Measurements from ENCODE around the gene FAM161B.
"Not testable (repeated sequence)": the region's sequence is repeated elsewhere in the genome, so short reads cannot be mapped to it uniquely, and the experiment has no call there.

The FAM161B gene

GRCh38 chr14:73913256-73913655, 36.6 kb downstream of the FAM161B start:
- no peak for TF ChIP-seq CTCF (IDR thresholded peaks at IDR 0.05; ENCODE audit: insufficient read depth, low read depth, low read length, missing control alignments)
- DNase-seq (ENCODE audit: low read depth), result no peak
- no peak overlapping the region for H3K4me3 ChIP-seq (ENCODE audit: low read depth, low read length)

GRCh38 chr14:73909681-73910080, 40.2 kb downstream of the FAM161B start:
- no peak for DNase-seq (ENCODE audit: low read depth)
- TF ChIP-seq CTCF (IDR thresholded peaks at IDR 0.05; ENCODE audit: insufficient read depth, low read depth, low read length, missing control alignments), result no peak
- no peak overlapping the region for H3K4me3 ChIP-seq (ENCODE audit: low read depth, low read length)

- H3K4me3 ChIP-seq (ENCODE audit: low read depth, low read length), result no peak overlapping the region
- no peak for TF ChIP-seq CTCF (IDR thresholded peaks at IDR 0.05; ENCODE audit: insufficient read depth, low read depth, low read length, missing control alignments)
- DNase-seq (ENCODE audit: low read depth), result no peak
Observed at GRCh38 chr14:73903028-73903427, 46.9 kb downstream of the FAM161B start.

DNA sequence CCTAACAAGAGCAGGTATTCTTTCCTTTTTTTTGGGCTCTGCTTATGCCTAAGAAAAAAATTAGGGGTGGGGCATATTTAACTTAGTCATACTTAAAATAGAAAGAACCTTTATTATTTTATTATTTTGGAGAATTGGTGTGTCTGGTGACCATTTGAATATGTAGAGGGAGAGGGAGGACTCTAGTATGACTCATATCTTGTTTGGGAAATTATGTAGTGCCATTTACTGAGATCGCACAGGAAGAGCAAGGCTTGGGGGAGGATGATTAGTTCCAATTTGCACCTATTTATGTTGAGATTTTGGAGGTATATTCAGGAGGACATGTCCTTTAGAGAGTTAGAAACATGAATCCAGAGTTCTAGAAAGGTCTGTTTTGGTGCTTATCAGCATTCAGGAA, 53.4 kb downstream of the FAM161B start:
- H3K4me3 ChIP-seq (ENCODE audit: low read depth, low read length), result no peak overlapping the region
- no peak for DNase-seq (ENCODE audit: low read depth)
- TF ChIP-seq CTCF (IDR thresholded peaks at IDR 0.05; ENCODE audit: insufficient read depth, low read depth, low read length, missing control alignments), result no peak

DNA sequence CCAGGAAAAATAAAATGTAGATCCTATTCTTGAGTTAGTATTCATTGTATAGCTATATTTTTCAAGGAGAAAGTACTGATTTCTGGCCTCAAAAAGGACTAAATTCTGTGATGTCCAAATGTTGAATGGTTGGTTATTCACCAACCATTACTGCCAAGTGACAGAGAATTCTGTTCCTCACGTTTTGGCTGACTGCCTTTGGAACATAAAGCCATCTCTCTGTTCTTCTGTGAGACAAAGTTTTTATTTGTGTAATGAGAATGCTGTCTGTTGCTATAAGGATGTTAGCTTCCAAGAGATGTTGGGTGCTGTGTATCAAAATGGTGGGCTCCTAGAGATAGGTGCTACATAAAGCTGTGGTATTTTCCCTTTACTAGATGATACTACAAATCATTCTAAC, 54.0 kb downstream of the FAM161B start:
- DNase-seq (ENCODE audit: low read depth), result no peak
- H3K4me3 ChIP-seq (ENCODE audit: low read depth, low read length), result no peak overlapping the region
- TF ChIP-seq CTCF (IDR thresholded peaks at IDR 0.05; ENCODE audit: insufficient read depth, low read depth, low read length, missing control alignments), result no peak

GRCh38 chr14:73894180-73894687, 55.7 kb downstream of the FAM161B start:
- DNase-seq (ENCODE audit: low read depth); H3K4me3 ChIP-seq (ENCODE audit: low read depth, low read length): not testable (repeated sequence)

DNA sequence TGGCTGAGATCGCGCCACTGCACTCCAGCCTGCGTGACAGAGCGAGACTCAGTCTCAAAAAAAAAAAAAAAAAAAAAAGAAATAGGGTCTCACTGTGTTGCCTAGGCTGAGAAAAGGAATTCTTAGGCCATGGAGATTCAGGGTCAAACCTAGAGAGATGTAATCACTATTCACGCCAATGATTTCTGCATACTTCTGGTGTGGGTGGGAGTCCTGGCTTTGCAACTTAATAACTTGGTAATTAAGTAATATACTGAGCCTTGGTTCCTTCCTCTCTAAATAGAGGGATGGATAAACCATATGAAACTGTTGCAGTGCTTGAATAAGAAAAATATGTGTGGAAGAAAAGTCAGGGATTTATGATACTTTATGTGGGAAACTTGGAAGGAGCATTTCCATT, 60.5 kb downstream of the FAM161B start:
- TF ChIP-seq CTCF (IDR thresholded peaks at IDR 0.05; ENCODE audit: insufficient read depth, low read depth, low read length, missing control alignments), result no peak
- DNase-seq (ENCODE audit: low read depth), result no peak
- no peak overlapping the region for H3K4me3 ChIP-seq (ENCODE audit: low read depth, low read length)

All from GM12865 (cell line).